GM19099 (cell line): ENCODE measurements around the gene GCHFR.

Source experiments
- POLR2A ChIP-seq: IDR thresholded peaks from 3 replicates; pipeline ENCODE4 v1.6.1; 2011; ENCODE audit warnings: low read depth; ENCODE audit not compliant: insufficient read length; ENCODE audit errors: extremely low read depth

The GCHFR gene

DNA sequence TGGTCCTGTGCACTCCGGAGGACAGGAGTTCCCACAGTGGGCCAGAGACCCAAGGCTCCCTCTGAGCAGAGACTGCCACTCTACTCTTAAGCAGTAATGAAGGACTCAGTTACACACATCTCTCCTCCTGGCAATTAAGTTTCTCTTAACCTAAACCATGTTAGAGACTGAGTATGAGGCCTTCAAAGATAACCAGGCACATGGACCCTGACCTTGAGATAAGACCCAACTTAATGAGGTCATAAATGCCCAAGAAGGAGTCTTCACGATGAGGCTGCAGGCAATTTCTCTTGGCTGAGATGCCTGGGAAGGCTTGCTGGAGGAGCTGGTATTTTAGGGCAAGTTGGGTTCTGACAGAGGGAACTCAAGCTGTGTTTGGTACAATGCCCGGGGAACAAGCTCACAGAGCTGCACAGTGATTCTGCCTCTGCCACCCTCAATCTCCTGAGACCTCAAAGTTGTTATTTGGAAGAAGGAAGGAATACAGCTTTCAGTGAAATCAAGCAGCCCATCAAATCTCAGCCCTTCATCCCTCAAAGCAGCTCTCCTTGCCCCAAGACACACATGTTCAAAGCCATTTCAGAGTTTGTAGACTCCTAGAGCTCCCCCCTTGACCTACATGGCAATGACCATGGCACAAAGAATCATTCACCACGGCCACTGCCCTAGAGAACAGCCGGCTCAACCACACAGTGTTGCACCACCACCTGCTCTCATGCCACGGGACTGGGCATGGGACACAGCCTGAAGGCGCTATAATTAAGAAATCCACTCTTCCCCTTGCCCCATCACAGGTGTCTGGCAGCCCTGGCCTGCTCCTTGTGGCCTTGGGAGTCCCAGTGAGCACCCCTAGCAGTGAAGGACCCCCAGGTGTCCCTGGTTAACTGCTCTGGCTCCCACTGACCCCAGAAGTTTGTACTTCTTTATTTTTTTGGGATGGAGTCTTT, 15.9 kb upstream of the GCHFR start:
- TF ChIP-seq POLR2A, result no peak

DNA sequence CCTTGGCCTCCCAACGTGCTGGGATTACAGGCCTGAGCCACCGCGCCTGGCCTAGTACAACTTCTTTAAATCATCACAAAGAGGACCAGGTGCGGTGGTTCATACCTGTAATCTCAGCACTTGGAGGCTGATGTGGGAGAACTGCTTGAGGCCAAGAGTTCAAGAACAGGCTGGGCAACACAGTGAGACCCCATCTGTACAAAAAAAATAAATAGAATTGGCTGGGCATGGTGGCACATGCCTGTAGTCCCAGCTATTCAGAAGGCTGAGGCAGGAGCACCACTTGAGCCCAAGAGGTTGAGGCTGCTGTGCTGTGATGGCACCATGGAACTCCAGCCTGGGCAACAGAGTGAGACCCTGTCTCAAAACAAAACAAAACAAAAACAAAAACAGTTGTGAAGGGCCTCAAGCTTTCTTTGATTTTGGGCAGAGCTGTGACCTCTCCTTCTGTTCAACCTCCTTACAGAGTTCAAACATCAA, 14.7 kb upstream of the GCHFR start:
- no peak for TF ChIP-seq POLR2A

DNA sequence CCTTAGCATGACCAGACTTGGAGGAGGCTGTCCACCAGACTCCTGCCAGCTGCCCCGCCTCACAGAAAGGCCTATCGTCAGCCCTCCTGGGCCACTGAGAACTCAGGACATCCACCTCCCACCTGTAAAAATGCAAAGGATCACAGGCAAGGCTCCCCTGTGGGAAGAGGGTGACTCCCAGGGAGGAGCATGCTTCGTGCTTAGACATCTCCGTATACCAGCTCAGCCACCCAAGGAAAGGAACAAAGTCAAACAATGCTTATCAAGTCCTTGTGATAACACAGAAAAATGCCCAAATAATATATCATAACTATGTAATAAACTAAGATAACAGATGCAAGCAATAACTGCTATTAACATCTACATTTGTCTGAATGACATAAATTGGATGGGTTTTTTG, 13.0 kb upstream of the GCHFR start:
- no peak for TF ChIP-seq POLR2A

- TF ChIP-seq POLR2A, result no peak
Observed at GRCh38 chr15:40751745-40752144, 12.1 kb upstream of the GCHFR start.

GRCh38 chr15:40754574-40754882, 9.3 kb upstream of the GCHFR start:
- no peak for TF ChIP-seq POLR2A

DNA sequence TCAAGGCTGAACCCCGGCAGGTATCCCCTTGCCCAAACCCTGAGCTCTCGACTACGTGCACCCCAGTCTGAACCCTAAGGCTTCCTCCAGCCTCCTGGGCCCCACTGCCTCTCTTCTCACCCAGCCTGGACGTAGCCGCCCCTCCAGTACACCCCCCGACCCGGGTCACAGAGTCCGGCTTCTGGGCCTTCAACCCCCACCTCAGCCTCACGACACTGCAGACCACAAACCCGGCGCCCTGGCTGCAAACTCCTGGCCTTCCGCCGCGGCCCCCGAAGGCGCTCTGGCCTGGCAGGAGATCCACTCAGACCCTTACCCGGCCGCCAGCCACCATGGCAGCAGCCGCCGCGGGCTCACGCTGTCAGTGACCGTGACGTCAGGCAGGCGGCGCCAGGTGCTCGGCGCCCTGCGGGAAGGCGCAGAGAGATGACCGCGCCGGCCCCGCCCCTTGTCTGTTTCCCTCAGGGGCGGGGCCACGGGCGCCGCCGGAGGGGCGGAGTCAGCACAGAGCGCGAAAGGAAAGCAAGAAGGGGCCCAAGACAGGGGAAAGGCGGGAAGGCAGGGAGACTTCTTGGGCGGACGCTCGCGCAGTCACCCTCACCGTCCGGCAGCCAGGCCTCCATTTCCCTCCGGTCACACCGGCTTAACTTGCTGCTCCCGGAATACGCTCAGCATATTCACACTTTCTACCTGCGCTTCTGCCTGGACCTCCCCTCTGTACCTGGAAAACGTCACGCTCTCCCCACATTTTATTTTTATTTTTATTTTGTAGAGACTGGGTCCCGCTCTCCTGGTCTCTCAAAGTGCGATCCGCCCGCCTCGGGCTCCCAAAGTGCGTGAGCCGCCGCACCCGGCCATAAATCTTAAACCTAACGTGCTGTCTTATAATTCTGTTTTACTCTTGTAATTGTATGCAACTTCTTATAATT, 8.7 kb upstream of the GCHFR start, which contains the start of gene RMDN3:
Gene RMDN3 (minus strand): TSS at position 372 of the 929 bp plus-strand sequence. CDS start 471 bp downstream, outside the sequence.
- peak; percentile 94 for TF ChIP-seq POLR2A

DNA sequence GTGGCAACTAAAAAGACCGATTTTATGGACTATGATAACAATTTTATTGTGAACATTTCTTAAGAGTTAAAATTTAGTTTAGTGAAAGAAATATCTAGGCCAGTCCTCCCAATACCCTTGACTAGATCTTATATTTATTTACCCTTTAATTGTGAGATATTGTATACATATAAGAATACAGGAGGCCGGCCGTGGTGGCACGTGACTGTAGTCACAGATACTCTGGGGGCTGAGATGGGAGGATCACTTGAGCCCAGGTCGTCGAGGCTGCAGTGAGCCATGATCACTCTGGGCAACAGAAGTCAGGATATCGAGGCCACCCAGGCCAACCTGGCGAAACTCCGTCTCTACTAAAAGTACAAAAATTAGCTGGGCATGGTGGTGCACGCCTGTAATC, 8.1 kb upstream of the GCHFR start:
- no peak for TF ChIP-seq POLR2A

DNA sequence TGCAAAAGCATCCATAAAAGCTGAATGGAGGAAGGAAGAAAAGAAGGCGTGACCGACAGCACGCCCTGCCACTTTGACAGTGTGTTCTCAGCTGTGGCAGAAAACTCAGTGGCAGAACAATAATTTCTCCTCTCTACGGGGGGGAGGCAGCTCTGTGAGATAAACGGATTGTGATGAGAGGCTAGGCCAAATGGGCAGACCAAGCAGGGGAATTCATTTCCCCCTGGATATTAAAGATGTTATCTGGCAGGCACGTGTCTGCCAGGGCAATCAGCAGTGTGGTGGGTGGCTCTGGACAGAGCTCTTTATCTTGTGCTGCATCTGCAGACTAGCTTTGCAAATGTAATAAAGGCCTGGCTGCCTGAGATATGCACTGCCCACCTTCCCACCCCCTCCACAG, 6.9 kb upstream of the GCHFR start:
- TF ChIP-seq POLR2A, result no peak

DNA sequence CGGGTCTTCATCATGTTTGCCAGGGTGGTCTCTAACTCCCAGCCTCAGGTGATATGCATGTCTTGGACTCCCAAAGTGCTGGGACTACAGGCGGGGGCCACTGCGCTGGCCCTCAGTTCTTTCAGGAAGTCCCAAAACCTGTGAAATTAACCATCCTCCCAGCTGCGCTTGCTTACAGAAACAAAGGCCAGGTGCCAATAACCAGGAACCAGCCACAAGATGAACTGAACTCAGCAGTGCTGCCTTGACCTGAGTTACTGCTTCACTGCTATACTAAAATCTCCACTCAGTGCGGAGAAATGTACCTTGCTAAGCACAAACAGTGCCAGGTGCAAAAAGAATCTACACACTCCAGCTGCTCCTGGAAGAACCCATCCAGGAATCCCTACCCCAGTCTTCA, 3.9 kb upstream of the GCHFR start:
- TF ChIP-seq POLR2A, result no peak

- TF ChIP-seq POLR2A, result no peak
Observed at GRCh38 chr15:40762919-40763800, 708 bp upstream of the GCHFR start.

- no peak for TF ChIP-seq POLR2A
Observed at GRCh38 chr15:40764629-40765103, 798 bp downstream of the GCHFR start.

DNA sequence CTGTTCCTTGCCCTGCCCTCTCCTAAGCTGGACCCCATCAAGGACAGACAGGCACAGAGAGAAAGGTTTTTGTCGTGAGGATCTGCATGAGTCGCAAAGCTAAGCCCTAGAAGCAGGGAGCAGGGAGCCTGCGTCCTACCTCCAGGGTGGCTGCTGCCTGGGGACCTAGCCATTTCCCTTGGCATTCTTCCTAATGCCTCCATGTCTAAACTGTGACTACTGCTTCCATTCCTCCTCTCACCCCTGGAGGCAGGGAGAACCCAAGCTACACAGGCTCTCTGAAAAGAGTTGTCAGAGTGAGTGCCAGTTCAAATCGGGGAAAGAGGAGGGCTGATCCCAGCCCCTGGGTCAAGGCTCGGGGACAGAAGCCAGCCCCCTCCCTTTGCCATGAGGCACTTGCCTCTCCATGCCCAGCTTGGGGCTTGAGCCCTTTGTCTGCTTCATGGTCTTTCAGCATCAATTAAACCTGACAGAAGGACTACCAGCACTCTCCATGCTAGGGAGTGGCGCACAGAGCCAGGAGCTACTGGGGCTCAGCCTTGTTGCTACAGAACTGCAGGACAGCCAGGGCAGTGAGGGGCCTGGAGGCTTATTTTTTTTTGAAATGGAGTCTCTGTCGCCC, 2.4 kb downstream of the GCHFR start:
- TF ChIP-seq POLR2A, result no peak

DNA sequence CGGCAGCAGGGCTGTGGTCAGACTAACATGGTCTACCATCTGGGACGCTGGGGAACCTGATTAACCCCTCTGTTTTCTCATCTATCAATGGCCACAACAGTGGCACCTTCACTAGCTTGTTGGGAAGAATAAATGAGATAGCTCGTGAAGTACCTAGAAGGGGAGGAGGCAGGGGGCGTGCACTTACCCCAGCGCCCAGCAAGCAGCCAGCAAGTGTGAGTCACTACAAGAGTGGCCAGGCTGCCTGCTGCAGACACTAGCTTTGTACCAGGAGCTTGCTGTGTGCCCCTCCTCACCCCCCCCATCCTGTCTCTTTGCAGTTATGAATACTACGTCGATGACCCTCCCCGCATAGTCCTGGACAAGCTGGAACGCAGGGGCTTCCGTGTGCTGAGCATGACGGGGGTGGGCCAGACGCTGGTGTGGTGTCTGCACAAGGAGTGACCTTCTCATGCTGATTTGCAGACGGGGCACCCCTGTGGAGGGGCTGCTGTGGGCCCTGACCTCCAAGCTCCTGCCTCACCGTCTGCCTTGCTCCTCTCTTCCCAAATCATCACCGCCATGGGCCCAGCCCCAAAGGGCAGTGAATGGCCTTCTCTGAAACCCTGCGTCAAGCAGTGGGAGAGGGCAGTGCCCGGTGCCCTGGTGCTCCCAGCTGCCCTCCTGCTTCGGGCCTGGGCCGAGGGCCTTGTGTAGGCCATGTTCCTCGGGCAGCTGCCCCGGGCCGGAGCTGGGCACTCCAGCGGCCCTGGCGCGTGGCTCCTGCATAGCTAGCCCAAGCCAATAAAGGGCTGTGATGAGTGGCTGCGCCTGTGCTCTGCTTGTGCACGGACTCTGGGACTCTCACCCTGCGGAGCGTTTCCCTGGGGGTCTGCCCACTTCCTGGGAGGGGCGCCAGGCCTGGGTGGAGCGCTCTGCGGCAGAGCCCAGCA, 3.3 kb downstream of the GCHFR start:
- no peak for TF ChIP-seq POLR2A
